GM12865 (cell line): ENCODE results near the gene AMMECR1.
A peak's percentile ranks its signal among the peaks of the same experiment; 100 is the strongest.
"Not testable (repeated sequence)": the region's sequence is repeated elsewhere in the genome, so short reads cannot be mapped to it uniquely, and the experiment has no call there.

Experiments
- DNase-seq: peaks from one replicate; pipeline ENCODE4 v3.0.0; 2010; ENCODE audit warnings: low read depth
- H3K4me3 ChIP-seq: 2 replicates; pipeline ENCODE4 v1.5.1; 2011; ENCODE audit warnings: mild to moderate bottlenecking, low read depth, low read length, control low read depth
- CTCF ChIP-seq: IDR thresholded peaks from 2 replicates; pipeline ENCODE4 v1.5.1; 2011; ENCODE audit warnings: low read length, control low read depth, low read depth, inconsistent platforms; ENCODE audit not compliant: insufficient read depth; ENCODE audit errors: missing control alignments

The AMMECR1 gene

GRCh38 chrX:110338935-110339334, 21.1 kb upstream of the AMMECR1 start:
- H3K4me3 ChIP-seq = no peak overlapping the region
- TF ChIP-seq CTCF = no peak
- no peak for DNase-seq

GRCh38 chrX:110333458-110333857, 15.6 kb upstream of the AMMECR1 start:
- not testable (repeated sequence) for DNase-seq

GRCh38 chrX:110331444-110332030, 13.7 kb upstream of the AMMECR1 start:
- no peak for DNase-seq
- TF ChIP-seq CTCF = no peak
- no peak overlapping the region for H3K4me3 ChIP-seq

More at GRCh38 chrX:110333458-110333857, 15.6 kb upstream of the AMMECR1 start:
- H3K4me3 ChIP-seq = not testable (repeated sequence)

GRCh38 chrX:110328613-110329012, 10.7 kb upstream of the AMMECR1 start:
- DNase-seq = not testable (repeated sequence)

GRCh38 chrX:110327336-110327735, 9.5 kb upstream of the AMMECR1 start:
- DNase-seq = no peak
- no peak overlapping the region for H3K4me3 ChIP-seq
- TF ChIP-seq CTCF = no peak

More at GRCh38 chrX:110328613-110329012, 10.7 kb upstream of the AMMECR1 start:
- H3K4me3 ChIP-seq = not testable (repeated sequence)

- no peak for TF ChIP-seq CTCF
- no peak for DNase-seq
- H3K4me3 ChIP-seq = no peak overlapping the region
Measured at GRCh38 chrX:110326712-110327111, 8.8 kb upstream of the AMMECR1 start.

- no peak overlapping the region for H3K4me3 ChIP-seq
- TF ChIP-seq CTCF = no peak
- DNase-seq = no peak
Measured at GRCh38 chrX:110322603-110323002, 4.7 kb upstream of the AMMECR1 start.

GRCh38 chrX:110321670-110322069, 3.8 kb upstream of the AMMECR1 start:
- no peak overlapping the region for H3K4me3 ChIP-seq
- TF ChIP-seq CTCF = no peak
- peak; percentile 18 for DNase-seq
